T-helper 1 cell treated with Interleukin-12 subunit alpha and Interleukin-12 subunit beta and Interleukin-4 antibody, amounts not matched to agents 30 ng/mL and 1 ng/mL, for 36 hours (primary cell): ENCODE measurements around the gene IFI27L1. TPM values are rescaled to one million over a fixed set of nuclear protein-coding genes. Genes with fewer than 3 reads are reported as not detected.

Experiments used
- intact Hi-C: fragments of 100-400 bp; cut with micrococcal nuclease; formaldehyde crosslinking; loops from one replicate; pipeline ENCODE4 v1.15.1; 2024
- total RNA-seq: library from RNA; stranded (reverse); gene quantifications from 2 replicates; pipeline ENCODE4 v1.2.3, GENCODE V29; 2022

Gene IFI27L1
- 32.2 and 32.4 TPM in 2 replicates for total RNA-seq

DNA sequence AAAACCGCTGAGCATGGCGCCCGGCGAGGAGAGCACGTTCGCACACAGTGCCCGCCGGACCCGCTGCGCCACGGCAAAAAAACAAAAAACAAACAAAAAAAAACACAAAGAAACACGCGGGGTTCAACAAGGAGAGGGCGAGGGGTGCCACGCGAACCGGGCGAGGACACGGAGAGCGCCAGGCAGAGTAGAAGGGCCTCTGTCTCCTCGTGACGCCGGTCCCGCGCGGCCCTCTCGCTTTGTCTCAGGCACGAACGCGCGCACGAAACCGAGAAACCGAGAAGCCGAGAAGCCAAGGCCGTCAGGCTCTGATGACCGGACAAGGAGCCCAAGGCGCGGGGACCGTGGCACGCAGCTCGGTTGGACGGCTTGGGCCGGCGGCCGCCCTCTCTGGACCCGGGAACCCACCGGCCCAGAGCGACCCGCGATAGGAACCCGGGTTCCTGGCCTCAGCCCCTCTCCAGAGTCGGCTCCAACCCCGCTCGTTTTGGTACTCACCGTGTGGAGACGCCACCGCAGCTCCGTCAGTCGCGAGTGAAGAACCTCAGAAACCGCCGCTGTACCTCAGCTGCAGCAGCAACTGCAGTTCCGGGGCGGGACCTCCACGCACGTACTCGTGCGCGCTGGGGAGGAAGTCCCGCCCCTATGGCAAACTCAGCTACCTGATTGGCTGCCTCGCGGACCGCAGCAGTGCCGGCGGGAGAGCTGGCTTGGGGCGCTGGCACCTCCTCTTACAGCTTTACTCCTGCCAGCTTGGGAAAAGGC, at the start of gene IFI27L1, which contains the start of gene DDX24:
IFI27L1 (plus strand) TSS at position 690 of the 765 bp plus-strand sequence. CDS start 15,628 bp downstream, outside the sequence.
DDX24 (minus strand) TSS at position 582 of the 765 bp plus-strand sequence. CDS start 1,460 bp downstream, outside the sequence.
- intact Hi-C loops, result loop anchor here (1.0 kb wide), 9 partner anchors 25 to 142 kb away; partner anchors contain the start of genes ASB2, IFI27L2, OTUB2 and PPP4R4

- intact Hi-C loops, result no loop called here
These were observed 49.2 kb upstream of the IFI27L1 start for GRCh38 chr14:94031883-94032279.

DNA sequence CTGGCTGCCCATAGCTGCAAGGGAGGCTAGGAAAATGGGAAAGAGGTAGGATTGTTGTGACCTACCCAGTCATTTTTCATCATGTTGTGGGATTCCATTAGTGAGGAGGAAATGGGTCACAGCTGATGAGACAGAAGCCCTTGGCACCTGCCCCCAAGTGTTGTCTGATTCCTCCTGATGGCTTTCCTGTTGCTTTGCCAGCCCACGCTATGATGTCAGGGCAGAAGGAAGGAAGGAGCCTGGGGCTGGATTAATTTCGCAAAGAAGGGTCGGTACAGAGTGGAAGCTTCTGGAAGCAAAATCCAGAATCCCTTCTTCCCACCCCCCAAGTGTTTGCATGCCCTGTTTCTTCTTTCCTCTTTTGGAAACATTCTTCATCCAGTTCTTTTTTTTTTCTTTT, 46.2 kb upstream of the IFI27L1 start:
- intact Hi-C loops, result no loop called here

DNA sequence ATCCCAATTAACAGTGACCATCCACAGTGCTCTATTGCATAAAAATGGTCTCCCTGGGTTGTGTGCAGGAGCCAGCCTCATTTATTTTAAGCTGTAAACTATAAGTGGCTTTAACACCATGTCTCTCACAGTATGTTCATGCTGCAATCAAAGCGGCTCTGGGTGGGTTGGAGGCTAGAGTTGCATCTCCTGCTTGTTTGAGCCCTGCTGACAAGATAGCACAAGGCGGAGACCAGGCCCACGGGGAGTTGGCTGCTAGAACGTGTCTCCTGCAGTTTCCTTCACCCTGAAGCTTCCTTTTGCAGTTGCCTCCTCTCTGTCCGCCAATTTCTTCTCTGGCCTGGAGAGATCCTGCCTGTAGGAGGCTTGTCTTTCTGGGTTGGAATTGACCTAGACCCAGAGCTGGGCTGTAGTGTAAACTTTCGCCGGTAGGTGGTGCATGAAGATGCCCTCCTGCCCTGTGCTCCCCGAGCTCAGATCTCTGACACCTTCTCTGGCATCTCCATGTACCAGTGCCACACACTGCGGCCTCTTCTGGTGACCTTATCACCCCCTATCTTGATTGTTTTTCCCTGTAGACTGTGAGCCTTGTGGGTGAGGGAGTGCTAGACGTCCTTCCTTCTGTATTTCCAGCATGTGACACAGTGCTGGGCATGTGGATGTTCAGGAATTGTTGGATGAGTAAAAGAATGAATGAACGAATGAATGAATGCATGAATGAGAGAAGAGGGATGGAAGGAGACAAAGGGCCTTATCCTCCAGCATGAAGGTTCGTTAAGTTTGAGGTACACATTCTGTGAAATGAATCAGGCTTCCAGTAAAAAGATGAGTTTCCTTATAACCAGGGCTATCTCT, 44.6 kb upstream of the IFI27L1 start:
- intact Hi-C loops, result loop anchor here (1.0 kb wide), 6 partner anchors 10 to 144 kb away; partner anchors contain the start of genes DDX24, IFI27L1, IFI27L2 and OTUB2

- intact Hi-C loops, result no loop called here
These were observed 43.2 kb upstream of the IFI27L1 start for GRCh38 chr14:94037954-94038353.

GRCh38 chr14:94038510-94038909, 42.6 kb upstream of the IFI27L1 start:
- intact Hi-C loops, result no loop called here

DNA sequence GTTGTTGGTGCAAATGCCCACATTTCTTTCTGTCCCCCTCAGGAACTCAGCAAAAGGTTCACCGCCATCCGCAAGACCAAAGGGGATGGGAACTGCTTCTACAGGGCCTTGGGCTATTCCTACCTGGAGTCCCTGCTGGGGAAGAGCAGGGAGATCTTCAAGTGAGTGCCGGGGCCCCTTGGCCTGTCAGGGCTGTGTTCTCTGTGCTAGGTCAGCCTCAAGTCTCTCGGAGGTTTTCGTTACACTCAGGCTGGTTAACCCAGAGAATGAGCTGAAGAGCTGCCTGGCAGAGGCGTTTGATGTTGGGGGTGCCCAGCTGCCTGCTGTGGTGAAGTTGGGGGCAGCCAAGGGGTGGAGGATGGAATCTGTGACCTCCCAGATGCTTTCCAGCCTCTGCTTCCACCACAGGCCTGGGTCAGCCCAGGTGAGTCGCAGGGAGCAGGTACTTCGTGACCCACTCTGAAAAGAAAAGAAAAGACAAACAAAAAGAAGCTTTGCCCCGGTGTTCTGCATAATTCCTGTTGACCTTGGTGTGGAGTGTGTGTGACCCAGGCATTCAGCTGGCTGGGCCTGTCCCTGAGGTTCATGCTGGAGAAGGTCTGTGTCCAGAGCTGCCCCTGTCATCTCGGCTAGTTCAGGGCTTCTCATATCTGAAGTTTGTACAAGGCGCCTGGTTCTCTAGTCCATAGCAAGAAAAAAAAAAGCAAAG, 42.0 kb upstream of the IFI27L1 start:
- intact Hi-C loops, result no loop called here

GRCh38 chr14:94040247-94040646, 40.9 kb upstream of the IFI27L1 start:
- intact Hi-C loops, result no loop called here

GRCh38 chr14:94040796-94041195, 40.3 kb upstream of the IFI27L1 start:
- intact Hi-C loops, result no loop called here

DNA sequence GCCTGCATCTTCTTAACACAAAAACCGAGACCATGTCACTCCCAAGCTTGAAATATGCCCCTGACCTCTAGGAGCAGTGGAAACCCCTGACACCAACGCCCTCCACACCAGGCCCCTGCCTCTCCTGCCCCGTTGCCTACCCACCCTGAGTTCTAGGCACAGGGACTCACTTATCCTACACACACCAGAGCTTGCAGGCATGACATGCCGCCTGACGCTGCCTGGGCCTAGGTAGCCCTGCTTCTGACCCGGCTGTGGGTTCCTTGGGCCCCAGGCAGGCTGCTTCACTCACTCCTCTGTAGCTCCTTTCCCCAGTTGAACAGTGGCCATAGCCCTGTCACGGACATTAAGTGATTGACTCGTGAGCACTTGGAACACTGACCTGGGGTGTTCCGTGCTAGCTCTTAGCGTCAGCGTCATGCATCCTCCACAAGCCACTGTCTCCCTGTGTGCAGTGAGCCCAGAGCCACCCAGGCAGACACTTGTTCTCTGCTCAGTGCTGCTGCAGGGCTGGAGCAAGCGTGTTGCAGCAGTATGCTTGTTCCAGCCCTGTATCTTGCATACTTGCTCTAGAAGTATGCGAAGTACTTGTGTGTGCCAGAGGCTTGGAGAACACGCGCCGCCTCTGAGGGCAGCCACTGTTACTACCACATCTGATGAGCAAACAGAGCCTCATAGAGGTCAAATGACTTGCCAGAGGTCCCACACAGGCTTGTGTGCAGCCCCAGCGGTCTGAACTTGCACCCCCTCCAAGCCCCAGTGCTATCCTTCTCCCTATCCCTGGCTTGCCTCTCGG, 39.4 kb upstream of the IFI27L1 start:
- intact Hi-C loops, result no loop called here

GRCh38 chr14:94042433-94043091, 38.5 kb upstream of the IFI27L1 start:
- intact Hi-C loops, result no loop called here

- intact Hi-C loops, result no loop called here
These were observed 37.9 kb upstream of the IFI27L1 start for GRCh38 chr14:94043111-94043755.

GRCh38 chr14:94043756-94044475, 37.2 kb upstream of the IFI27L1 start:
- intact Hi-C loops, result no loop called here

DNA sequence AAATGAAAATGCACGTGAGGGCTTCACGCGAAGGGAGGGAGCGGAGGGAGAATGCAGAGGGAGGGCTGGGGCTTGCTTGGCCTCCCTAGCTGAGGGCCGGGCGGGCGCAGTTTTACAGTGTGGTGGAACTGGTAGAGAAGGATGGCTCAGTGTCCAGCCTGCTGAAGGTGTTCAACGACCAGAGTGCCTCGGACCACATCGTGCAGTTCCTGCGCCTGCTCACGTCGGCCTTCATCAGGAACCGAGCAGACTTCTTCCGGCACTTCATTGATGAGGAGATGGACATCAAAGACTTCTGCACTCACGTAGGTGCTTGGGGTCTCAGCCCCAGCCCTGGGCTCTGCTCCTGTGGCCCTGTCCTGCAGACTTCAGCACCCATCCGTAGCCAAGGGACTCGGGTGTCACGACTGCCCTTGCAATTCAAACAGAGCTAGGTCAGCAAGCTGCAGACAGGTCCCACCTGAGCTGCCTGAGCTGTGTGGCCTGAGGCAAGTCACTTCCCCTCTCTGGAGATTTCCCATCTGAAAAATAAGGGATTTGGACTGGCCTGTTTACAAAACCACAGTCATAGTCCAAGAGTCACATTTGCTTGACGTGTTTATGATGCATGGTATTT, 36.5 kb upstream of the IFI27L1 start:
- intact Hi-C loops, result no loop called here

GRCh38 chr14:94045101-94045500, 36.0 kb upstream of the IFI27L1 start:
- intact Hi-C loops, result no loop called here

- intact Hi-C loops, result no loop called here
These were observed 35.4 kb upstream of the IFI27L1 start for GRCh38 chr14:94045563-94046345.

DNA sequence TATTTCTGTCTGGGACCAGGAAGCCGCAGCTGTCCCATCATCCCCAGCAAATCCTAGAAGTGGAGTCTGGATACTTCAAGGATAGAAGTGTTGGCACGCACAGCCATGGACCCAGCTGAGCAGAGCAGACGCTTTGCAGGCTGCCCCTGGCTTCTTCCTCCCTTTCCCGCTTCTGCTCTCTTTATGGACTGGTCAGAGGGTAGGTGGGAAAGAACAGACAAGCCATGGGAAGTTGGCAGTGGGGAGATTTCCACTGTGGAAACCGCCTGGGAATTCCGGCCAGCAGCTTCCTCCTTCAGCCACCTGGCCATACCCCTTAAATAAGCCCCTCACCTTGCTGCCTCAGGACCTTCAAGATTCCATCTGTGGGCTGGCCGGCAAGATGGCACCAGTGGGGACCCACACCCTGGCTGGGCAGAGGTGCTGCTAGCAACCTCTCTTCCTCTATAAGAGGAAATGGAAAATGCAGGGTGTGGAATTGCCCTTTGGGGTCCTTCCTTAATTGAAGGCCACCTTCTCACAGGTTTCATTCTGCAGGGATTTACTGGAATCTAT, 34.3 kb upstream of the IFI27L1 start:
- intact Hi-C loops, result no loop called here
